ENCODE measurements around the gene HOXB13. TPM values are rescaled to one million over a fixed set of nuclear protein-coding genes. Genes with fewer than 3 reads are reported as not detected.

Gene HOXB13
- total RNA-seq, 1 experiment from 2014 or later: 0.80 TPM

DNA sequence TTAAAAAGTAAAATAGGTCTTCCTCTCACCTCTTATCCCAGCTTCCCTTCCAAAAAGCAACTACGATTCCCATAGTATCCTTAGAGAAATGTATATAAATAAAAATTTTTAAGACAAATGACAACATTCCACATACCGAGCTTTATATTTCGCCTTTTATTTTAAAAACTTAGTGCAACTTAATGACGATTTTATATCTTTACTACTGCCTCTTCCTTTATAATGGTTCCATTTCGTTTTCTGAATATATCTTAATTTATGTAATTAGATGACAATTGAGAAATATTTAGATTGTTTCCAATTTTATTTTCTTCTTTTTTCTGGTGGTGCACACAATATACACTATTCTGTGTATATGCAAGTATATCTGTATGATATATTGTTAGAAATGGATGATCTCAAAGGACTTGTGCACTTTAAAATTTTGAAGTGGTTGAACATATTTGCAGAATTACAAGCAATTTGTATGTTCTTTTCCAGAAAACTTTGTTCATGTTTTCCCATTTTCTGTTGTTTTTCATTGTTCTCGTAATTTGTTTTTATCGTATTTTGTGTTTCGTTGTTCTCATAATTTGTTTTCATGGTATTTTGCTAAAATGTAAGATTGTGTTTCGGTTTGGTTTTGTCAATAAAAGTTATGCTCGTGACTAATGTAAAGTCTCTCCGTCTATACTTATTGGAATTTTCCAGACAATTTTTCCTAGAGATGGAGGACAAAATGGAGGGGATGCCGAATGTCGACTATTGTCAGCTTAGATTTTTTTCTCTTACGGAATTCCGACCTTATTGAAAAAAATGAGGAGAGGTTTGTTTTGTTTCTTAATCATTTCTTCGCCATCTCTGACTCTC is 20.4 kb upstream of the HOXB13 start:
- no peak for DNase-seq (ENCODE audit: low read depth)

DNA sequence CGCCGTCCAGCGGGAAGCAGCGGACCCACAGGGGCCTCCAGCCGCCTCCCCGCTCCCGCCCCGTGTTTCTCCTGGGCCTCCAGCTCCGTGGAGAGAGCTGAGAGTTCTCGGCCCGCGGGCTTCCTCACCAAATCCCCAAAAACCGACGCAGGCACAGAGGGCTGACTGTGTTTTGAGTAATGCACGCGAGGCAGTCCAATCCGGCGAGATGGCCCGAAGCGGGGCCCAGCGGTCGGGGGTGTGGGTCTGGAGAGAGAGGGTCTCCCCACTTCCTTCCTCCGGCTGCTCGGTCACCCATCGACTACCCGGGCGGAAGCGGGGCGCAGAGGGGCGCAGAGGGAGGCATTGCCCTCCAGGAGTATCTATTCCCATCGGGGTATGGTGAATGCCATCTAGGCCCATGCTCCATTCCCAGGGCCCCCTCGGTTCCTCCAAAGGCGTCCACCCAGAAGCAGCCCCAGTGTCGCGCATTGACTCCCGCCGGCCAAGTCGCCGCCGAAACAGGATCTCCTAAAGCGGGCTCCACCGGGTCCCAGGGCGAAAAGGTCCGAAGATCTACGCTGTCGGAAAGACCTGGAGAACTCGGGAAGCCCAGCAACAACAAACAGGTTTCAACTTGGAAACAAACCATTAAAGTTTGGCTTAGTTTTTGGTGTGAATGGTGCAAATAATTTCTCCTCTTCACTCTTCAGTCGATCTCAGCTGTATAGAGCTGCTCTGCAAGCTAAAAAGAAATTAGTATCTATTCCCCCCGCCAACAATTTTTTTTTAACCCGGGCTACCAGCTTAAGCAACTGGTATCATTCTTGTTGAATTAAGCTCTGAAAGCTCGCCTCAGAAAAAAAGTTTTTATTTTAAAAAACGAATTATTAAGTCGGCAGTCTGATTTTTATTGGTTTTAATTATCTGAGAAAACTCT is 19.2 kb upstream of the HOXB13 start:
- no peak for DNase-seq (ENCODE audit: low read depth)

DNA sequence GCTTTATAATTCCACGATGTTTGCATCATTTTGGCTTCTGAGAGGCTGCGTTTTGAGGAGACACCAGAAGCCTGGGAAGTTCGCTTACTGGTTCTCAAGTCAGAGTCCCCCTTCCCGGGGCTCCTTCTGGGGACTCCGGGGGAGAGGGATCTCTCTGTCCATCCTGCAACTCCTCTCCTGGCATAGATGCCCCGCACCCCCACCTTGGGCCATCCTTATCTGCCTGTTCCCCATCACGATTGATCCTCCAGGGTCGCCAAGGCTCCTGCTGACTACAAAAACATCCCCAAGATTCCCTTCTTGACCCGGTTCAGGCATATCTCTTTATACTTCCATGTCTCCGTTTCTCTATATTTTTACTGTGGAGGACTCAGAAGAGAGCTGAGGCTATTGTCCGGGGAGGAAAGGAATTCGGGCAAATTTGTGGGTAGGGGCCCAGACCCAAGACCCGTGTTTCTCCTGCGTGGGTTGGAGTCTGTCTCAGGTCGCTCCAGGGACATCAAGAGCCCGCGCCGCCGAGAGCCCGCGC is 18.4 kb upstream of the HOXB13 start:
- no peak for DNase-seq (ENCODE audit: low read depth)

DNA sequence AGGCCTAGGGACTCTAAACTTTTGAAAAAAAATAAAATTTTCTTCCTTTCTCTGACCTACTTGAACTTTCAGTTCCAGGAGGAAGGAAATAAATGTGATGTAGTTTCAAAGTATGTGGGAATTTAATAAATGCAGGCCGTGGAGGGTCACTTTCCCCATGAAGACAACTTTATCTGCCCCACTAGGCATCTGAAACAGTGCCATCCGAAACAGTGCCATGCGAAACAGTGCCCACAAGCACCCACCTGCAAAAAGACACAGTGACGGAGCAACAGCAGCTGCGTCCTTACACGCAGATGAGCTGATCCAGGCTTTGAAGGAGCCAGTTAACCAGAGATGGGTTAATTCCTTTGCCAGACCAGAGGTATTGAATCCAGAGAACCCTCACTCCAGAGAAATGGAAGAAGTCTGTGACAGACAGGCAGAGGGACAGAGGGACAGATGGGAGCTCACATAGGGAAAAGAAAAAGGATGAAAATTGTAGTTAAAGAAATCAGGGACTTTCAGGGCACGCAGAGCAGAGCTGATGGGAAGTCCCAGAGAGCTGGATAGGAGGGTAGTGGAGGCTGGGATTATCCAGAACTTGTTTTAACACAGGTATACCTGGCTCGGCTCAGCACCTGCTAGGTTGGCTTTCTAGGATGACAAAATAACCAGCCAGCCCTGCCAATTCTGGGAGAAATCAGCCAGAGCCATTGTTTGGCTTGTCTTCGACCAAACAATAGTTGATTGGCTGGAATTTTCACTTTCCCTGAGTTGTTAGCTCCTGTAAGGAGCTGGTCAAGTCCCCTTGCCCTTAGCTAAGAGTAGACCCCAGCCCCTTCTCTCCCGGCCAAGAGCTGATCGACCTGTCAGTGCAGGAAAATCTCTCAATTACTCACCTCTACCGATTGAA is 17.1 kb upstream of the HOXB13 start:
- no peak for DNase-seq (ENCODE audit: low read depth)

DNA sequence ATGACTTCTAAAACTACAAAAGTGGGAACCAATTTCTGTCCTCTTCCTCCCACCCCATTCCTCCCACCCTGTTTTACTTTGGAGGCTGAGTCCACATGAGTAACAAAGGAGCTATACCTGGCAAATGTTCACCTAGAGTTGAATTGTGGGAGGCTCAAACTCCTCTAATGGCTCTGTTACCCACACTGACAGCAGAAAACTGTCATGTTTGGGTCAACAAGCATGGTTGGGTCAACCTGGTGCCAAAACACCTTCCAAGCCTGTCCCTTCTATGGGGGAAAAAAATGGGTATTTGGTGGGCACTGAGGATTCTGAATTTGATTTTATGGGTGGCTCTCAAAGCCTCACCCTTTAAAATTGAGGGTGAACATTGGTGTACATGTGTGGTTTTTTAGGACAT is 12.0 kb upstream of the HOXB13 start:
- DNase-seq (ENCODE audit: low read depth): no peak

DNA sequence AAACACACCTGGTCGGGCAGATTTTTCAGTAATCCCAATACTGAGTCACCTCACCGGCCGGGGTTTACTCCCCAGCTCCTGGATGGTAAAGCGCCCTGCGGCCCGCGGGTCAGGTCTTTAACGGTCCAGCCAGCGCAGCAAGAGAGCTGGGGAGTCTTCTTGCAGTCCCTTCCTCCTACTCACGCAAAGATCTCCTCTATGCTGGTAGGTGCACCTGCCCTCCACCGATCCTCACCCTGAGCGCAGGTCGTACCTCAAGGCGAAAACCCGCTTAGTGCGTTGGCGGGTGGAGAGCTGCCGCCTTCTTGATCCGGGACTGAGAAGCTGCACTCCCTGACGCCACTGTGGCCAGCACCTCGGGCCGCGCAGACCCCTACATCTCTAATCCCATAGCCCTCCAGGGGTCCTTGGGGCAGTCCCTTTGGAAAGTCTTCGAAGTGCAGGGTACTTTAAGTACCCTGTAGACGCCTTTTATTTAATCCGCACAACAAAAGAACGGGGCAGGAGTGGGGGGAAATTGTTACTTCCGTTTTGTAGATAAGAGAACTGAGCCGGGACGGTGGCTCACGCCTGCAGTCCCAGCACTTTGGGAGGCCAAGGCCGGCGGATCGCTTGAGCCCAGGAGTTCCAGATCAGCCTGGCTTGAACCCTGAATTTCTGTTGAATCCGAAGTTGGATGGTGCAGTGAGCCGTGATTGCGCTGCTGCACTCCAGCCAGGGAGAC is 10.4 kb upstream of the HOXB13 start:
- DNase-seq (ENCODE audit: low read depth): no peak

DNA sequence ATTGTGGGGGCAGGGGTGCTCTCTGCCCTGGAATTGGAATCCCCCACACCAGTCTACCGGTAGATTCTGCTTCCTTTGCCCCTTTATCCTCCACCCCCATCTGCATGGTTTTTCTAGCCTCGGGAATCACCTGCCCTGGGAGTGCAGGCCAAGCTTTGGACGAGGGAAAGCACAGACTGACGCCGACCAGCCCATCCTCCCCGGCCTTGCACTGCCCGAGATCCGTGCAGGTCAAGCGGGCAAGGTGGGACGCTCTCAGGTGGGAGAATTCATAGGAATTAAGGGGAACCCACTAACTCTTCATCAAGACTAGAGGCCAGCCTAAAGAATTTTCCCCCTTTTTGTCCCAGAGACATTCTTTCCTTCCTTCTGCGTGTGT is 9.9 kb upstream of the HOXB13 start:
- DNase-seq (ENCODE audit: low read depth): no peak

DNA sequence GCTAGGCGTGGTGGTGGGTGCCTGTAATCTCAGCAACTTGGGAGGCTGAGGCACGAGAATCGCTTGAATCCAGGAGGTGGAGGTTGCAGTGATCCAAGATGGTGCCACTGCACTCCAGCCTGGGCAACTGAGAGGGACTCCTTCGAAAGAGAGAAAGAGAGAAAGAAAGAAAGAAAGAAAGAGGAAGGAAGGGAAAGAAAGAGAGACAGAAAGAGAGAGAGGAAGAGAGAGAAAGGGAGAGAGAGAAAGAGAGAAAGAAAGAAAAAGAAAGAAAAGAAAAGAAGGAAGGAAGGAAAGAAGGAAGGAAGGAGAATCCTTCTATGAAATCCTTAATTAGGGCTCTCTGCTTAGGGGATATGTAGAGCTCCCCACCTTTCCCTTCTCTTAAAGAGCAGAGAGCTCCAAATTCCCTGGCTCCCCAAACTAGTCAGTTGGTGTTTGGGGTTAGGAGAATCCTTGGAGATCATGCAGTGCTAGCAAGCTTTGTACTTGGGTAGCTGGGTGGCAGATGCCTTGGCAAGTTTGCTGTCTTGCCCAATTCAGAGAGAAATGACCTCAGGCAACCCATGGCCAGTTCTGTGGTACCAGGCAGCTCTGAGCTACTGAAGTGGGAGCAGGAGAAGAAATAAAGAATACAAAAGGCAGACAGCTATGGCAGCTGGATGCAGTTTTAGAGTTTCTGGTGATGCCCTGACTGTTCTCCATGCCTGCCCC is 8.9 kb upstream of the HOXB13 start:
- no peak for DNase-seq (ENCODE audit: low read depth)

DNA sequence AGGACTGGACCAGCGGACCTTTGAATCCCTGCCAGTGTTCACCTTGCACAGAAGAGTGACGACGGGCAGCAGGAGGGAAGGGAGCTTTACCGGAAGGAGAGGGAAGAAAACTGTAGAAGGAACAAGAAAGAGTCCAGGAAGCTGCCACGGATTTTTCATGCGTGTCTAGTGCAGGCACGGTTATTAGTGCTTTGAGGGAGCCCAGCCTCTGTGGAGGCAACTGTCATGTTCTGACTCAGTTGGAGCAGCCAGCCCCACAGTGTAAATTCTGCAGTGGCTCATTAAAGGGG is 6.5 kb upstream of the HOXB13 start:
- no peak for DNase-seq (ENCODE audit: low read depth)

DNA sequence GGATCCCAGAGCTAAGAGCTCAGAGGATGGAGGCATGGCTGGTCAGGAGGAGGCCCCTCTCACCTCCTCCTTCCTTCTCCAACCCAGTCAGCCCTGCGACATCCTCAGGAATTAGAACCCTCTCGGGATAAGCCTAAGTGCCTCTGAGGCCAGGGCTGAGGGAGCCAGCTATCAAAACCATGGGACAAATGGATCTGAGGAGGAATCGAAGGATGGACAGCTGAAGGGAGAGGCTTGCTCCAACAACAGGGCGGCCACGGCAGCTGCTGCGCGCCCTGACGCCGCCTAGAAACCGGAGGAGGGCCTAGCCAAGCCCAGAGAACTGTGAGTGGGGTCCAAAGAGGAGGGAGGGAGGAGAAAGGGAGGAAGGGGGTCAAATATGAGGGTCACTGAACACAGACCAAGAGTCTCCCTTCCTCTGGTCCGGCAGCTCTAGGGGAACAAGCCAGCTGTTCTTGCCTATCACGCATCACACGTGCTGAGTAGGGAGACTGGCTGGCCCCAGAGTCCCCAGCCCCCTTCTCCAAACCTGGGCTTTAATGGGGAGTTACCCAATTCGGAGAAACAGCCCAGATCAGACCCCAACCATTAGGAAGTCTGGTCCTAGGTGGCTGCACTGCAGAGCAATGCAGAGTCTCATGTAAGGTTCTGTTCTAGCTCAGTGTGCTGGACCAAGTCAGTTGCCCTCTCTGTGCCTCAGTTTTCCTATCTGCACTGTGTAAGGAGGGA is 5.9 kb upstream of the HOXB13 start:
- DNase-seq (ENCODE audit: low read depth): no peak

DNA sequence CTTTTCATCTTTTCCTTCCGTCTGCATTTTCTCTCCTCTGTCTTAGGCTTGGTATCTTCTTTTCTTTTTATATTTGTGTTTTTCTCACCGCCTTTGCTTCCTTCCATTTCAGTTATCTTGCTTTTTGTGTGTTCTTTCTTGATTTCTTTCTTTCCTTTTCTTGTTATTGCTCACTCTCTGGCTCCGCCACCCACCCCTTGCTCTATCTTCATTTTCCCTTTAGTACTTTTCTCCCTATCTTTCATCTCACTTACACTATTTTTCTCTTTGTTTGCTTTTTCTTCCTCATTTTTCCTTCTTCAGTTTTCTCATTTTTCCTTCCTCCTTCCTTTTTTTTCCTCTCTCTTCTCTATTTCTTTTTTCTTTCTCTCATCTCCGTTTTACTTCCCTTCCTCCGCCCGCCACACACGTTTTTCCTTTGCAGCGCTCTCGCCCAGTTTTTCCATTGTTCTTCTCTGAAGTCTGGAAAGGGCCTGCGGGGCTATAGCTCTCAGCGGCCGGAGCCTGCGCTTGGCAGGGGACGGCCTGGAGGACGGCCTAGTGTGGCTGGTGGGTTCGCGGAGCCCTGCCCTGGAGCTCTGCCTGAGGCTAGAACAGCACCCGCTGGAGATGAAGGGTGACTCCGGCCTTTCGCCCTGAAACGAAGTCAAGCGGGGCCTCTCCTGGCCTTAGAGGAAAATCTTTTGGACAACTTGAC is 5.2 kb upstream of the HOXB13 start:
- no peak for DNase-seq (ENCODE audit: low read depth)

DNA sequence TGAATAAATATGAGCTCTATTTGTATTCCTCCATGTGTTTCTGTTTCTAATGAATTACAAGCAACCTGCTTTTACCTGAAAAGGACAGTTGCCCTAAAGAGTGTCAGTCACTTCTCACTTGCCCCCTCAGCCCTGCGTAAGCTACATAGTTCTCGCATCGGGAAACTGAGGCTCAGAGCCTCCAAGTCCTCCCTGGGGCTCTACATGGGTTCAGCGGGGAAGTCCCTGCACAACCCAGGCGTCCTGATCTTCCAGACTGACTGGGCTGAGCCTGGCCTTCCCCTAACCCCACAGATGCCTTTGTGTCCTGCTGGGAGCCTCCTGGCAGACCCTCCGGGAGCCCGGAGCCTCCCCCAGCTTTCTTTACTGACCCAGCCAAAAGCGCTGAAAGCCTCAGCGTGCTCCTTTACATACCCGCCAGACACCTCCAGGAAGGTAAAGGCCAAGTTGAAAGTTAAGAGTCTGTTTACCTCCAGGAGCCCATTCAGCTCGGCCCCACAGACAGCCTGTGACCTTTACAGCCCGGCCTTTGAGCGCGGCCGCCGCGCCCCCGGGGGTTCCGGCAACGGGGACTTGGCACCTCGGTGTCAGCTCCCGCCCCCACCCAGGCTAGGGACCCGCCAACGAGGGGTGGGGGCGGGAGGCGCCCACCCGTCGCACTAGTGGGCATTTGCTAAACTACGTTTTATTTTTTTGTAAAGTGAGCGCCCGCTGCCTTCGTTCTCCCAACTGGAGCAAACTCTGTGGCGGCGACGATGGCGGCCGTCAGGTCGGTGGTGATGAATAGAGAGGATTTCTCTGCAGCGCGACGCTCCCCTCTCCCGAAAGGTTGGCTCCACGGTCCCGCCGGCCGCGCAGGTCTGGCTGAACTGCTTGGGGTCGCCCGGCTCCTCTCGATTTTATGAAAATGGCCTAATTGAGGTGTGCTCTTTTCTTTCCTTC is 4.4 kb upstream of the HOXB13 start:
- DNase-seq (ENCODE audit: low read depth): no peak

DNA sequence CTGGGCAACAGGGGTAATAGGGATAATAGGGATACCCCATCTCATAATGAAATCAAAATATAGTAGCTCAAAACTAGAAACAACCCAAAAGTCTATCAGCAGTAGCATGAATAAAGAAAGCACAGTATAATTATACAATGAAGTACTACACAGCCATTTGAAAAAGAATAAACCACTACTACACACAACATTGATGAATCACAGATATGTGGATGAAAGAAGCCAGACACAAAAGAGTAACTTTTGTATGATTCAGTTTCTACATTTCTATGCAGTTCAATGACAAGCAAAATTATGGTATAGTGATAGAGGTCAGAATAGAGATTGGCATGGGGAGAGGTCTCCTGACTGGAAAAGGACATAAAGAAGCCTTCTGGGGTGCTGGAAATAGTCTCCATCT is 2.8 kb upstream of the HOXB13 start:
- DNase-seq (ENCODE audit: low read depth): no peak

DNA sequence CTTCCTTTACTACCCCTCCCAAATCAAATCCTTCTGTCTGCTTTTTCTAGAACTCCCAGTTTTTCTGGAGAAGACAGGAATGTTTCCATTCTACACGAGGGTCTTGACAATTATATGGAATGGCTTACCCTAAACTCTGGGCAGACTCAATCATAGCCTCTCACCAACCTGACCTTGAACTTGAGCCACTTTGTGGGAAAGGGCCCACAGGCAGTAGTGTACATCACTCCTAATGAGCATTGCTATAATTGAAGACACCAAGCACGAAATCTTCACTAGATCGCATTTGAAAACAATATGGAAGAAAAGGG is 1.6 kb upstream of the HOXB13 start:
- DNase-seq (ENCODE audit: low read depth): no peak

DNA sequence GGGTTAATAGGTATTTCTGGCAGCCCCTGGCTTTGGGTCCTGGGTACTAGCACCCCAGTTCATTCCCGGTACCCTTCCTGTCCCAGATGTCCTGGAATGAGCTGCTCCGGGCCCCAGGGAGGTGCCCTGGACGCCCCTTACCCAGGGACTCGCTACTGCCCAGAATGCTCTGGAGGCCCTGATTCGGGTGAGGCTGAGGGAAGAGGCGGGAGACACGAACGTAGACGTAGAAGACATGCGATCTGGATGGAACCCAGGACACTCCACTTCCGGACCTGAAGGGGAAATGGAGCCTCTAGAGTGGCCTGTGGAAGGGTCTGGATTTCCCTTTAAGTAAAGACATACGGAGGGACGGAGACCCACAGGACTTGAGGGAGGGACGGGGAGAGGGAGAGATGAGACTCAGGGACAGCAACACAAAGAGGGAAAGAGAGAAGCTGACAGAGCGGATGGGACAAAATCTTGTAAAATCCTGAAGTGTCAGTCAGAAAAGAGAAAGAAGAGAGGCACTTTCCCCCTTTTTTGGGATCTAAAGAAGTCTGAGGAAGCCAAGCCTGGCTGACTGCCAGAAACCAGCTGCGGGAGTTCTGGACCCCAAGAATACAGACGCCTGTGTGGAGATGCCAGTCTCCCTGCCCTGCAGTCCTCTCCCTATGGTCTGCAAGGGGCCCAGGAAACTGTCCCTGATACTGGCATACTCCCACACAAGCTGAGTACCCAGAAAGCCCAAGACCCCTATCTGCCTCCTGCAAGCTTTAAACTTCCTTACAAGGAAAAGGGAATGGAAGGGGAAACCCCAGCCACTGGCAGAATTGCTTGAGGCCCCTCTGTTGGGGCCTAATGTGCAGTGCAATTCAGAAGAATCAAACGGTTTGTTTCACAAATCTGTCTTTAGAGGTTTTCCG is 1.0 kb upstream of the HOXB13 start:
- no peak for DNase-seq (ENCODE audit: low read depth)

DNA sequence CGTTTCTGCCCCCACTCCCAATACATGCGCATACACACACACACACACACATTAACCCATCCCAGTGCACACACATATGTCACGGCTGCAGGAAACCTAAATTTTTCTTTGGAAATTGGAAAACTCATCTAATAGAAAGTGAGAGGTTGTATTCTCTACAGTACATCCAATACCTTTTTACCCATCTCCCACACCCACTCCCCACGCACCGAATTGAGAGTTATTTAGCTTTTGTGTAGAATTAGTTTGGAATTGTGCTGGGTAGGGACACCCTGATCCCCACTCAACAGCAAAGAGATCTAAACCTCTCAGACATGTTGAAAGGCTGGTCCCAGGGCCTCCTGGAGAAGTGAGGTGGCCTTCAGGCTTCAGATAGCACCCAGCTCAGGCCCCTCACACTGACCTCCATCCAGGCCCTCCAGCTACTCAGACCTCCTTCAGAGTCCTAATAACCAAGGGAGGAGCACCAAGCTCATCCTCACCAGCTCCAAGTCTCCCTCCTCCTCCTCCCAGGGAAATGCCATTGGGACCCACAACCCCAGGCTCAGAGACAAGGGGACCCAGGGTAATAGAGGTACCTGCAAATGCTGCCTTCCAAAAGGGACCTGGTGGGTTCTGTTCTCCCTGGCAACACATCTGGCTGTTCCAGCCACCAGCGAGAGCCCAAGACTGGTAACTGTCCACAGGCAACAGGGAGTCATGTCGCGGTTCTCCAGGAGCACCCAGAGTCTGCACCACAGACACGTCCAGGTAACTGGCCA is 955 bp downstream of the HOXB13 start:
- DNase-seq (ENCODE audit: low read depth): no peak

Data from LHCN-M2 (cell line).